Measurements from ENCODE around the gene SCARF1.

GRCh38 chr17:1650731-1651558 lies 5.4 kb upstream of the SCARF1 start:
- TF ChIP-seq CTCF (optimal IDR thresholded peaks at IDR 0.05 in 1 of 3, IDR thresholded peaks at IDR 0.05 in 1 of 3, conservative IDR thresholded peaks at IDR 0.05 in 1 of 3; ENCODE audit: extremely low read depth in 1 of 3, insufficient read depth in 2 of 3, low read length in 3 of 3) (no peak), EZH2 (IDR thresholded peaks at IDR 0.05; ENCODE audit: low read length) (no peak)
